HG03280 (cell line): ENCODE measurements around the gene RAB8B.

Experiments
- ATAC-seq: cut with Tn5 transposase; IDR thresholded peaks from one replicate; pipeline ENCODE4 v1.9.1; 2021; ENCODE audit warnings: mild to moderate bottlenecking, moderate library complexity; ENCODE audit not compliant: unreplicated experiment

The RAB8B gene

DNA sequence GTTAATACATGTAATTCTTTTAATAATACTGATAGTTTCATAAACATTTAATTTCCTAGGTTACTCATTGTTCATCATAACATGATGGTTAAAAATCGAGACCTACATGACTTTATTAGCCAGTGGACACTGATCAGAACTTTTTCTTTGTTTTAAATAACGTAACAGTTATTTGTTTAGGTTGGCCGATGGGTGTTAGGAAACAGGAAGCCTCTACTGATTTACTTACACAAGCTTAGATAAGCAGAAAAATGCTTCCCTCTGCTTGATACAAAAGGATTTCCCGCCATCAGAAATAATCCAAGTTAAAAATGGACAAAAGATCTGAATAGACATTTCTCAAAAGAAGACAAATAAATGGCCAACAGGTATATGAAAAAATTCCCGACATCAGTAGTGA is 71.4 kb downstream of the RAB8B start:
- ATAC-seq = no peak

DNA sequence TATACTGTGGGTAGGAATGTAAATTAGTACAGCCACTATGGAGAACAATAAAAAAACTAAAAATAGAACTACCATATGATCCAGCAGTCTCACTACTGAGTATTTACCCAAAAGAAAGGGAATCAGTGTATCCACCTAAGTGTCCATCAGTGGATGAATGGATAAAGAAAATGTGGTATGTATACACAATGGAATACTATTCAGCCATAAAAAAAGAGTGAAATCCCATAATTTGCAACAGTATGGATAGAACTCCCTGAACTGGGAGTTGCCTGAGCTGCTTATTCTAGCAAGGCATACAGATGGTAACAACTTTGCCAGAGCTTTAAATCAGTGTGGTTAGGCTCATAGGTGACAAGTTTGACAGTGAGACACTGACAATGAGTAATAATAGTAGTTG is 71.9 kb downstream of the RAB8B start:
- ATAC-seq = no peak

DNA sequence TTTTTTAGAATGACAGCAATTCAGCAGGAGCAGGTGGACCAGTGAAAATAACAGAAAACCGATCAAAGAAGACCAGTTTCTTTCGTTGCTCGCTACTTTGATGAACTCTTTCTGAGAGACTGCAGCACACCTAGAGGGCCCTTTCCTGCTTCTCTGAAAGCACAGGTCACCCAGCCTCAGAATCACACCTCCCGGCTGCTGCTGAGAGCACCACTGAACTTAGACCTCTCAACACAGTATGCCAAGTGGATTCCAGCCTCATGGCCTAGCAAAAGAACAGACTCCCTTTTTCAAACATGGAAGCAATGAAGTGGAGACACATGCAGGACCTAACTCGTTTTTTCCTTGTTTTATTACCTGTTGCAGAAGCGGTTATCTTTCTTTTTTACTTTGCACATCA is 74.1 kb downstream of the RAB8B start:
- ATAC-seq = no peak

DNA sequence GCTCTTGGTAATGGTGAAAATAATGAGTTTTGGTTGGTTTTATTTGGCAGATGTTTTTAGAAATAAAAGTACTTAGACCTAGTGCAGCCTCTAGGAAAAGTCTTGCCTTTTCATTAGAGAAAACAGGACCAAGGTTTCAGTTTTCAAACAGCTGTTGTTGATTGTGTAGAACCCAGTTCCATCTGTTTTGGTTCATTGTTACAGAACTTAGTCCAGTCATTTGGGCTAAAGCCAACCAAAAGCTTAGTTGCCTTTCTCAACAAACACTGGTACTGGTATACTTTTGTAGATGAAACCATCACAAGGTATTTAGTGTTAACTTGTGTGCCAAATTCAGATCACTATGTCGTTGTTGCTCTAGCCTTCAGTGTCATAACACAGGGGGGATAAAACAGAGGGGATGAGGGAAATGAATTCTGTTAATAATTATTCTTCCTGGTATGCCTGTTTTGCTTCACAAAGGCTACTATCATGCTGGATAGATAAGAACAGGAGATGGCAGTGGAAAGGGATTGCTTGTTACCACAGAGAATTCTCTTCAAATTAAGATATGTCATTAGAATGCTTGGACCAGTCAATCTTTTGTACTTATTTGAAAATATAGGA is 75.4 kb downstream of the RAB8B start:
- ATAC-seq = no peak

DNA sequence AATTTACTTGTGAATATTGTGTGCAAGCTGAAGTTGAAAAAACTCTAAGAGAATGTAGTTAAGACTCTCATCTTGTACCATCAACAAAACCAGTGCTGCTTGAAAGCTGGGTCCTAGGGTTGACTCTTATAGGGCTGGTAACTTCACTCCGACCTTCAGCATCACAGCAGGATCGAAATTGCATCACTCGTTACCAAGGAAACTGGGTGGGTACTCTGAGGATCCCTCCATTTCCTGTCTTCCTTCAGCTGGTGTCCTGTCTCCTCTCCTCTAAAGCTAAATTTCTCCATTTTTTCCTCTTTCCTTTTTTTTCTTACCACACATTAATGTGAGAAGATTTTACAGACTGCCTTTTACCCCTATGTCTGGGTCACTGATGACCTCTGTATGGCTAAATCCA is 85.0 kb downstream of the RAB8B start:
- no peak for ATAC-seq

DNA sequence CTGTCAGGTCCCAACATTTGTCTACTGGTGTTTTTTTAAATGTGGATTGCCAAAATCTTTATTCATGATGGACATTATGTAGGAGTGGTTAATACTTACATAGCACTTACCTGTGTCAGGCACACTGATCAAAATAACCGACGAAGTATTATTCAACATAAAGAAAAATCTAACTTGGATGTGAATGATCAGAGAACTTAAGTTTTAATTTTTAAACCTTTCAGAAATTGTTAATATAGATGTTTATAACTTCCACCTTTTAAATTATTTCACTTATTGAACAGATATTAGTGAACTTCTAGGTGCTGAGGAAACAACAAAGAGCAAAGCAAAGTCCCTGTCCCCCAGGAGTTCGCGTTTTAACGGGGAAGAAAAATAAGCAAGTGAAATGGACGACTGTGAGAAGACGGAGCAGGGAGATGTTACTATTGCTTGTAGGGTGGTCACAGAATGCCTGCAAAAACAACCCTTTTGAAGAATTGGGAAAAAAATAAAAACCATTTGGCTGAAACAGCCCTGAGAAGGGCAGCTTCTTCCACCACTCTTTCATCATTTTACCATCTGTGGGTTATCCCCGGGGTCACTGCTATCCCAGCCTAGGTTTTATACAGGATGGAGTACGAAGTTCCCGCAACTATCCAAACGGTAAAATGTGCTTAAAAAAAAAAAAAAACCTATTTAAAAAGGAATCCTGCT is 87.1 kb downstream of the RAB8B start:
- peak; percentile 14 for ATAC-seq

DNA sequence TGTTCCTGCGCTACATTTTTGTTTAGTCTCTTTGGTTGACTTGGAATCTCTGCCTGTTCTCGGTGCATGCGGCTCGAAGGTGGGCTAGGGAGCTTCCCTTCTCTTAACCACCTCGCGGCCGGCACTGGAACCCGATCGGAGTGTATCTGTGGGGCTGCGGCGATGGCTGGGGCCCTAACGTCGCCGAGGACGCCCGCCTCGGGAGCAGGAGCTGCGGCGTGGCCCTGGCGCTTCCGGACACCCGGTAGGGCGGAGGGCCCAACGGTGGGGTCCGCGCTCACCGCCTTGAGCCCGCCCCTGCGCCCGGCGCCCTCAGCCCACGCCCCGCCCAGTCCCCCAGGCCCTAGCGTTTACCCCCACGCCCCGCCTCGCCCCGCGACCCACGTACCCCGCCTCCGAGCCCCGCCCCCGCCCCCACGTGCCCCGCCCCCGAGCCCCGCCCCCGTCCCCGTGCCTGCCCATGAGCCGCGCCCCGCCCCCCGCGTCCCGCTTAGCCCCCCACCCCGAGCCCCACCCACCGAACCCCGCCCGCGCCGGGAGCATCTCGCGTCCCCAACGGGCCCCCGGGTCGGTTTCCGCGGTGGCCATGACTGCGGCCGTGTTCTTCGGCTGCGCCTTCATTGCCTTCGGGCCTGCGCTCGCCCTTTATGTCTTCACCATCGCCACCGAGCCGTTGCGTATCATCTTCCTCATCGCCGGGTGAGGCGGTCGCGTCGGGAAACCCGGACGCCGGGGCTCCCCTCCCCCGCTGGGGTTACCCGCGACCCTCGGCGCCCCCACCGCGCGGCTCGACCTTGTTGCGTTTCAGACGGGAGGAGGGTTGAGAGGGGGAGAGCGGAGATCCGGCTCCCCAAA is 87.9 kb downstream of the RAB8B start, which contains the start of gene APH1B:
Gene APH1B (plus strand): TSS at position 568 of the 855 bp plus-strand sequence. CDS start 19 bp downstream, at position 587.
- peak; percentile 83 for ATAC-seq

DNA sequence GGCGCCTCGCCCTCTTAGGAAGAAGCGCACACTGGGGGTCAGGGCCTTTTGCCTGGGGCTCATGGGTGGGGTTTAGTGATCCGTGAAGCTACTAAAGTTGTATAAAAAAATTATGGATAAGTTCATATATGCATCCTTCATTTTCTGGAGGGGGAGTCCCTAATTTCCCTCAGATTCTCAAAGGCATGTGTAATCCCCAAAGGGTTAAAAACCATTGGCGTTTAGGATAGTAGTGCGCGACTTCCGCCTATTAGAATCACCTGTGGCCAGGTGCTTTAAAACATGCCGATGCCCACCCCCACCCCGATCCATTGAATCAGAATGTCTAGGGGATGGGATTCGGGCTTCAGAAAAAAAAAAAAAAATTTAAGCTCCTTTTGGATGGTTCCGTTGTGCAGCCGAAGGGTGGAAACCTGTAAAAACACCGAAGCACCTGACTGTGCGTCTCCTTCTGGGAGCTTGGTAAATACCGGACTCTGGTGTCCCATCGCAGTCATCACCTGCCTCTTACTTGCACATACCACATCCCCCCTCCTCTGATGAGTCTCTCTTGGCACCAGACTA is 88.6 kb downstream of the RAB8B start:
- peak; percentile 22 for ATAC-seq

DNA sequence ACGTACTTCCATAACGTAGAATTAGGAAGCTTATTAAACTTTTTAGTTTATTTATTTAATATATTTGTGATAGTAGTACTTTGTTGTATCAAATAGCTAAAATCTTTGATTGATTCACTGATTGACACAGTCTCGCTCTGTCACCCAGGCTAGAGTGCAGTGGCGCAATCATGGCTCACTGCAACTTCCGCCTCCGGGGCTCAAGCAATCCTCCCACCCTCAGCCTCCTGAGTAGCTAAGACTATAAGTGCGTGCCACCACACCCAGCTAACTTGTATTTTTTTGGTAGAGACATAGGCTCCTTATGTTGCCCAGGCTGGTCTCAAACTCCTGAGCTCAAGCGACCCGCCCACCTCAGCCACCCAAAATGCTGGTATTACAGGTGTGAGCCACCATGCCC is 93.7 kb downstream of the RAB8B start:
- no peak for ATAC-seq

DNA sequence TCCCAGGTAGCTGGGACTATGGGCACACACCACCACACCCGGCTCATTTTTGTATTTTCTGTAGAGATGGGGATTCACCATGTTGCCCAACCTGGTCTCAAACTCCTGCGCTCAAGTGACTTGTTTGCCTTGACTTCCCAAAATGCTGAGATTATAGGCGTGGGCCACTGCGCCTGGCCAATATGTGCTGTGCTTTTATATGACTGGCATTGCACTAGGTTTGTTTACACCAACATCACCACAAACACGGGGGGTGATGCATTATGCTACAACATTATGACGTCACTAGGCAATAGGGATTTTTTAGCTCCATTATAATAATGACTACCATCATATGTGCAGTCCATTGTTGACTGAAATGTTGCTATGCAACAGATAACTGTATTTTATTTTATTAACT is 94.9 kb downstream of the RAB8B start:
- ATAC-seq = no peak

DNA sequence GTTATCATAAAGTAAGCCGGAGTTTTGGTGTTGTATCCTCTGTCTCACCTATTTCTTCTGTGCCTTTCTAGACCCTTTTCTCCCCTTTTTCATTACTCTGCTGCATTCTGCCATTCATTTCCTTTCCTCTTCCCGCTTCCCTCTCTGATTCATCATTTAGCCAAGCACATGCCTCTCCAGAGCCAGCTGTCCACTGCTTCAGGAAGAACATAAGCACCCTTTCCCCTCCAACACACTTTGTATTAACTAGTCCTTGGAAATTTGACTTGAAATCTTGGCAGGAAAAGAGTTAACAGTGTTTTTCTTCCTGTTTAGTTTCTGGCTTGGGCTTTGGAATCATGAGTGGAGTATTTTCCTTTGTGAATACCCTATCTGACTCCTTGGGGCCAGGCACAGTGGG is 97.7 kb downstream of the RAB8B start:
- ATAC-seq = no peak

DNA sequence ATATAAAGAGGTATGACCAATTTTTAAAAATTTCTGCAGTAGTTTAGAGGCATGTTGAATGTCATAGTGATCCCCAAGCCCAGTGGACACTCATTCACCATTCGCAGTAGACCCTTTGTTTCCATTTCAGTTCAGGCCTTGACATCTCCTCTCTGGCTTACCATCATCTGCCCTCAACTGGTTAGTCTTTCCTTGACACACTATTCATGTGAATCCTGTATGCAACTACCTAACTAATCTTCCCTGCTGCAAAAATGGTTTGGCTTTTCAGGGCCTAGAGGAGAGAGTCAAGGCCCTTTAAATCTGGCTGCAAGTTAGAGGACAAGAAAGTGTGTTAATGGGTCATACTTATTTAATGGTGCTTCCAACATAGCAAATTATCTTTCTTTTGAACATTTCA is 98.9 kb downstream of the RAB8B start:
- ATAC-seq = no peak

DNA sequence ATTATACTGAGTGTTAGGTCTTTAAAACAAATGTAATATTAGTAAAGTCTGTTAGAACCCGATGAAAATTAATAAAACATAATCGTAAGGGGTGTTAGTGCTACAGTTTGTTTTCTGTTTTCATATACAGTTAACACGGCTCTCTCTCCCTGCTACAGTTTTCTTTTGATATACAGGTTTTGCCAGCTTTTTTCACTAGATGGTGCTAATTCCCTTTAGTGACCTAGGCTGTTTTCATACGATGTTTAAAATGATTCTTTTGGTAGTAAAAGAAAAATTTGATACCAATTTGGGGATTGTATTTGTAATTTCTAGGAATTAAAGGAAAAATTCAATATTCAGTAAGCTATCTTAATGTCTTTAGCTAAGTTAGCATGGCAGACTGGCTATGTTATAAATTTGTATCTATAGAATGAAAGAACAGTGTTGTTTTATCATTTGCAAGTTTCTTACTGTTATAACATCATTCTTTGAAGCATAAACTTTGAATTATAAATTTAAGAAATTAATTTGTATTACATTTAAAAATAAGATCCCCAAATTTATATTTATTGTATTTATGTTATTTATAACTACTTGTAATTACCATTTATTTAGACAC is 99.5 kb downstream of the RAB8B start:
- no peak for ATAC-seq

DNA sequence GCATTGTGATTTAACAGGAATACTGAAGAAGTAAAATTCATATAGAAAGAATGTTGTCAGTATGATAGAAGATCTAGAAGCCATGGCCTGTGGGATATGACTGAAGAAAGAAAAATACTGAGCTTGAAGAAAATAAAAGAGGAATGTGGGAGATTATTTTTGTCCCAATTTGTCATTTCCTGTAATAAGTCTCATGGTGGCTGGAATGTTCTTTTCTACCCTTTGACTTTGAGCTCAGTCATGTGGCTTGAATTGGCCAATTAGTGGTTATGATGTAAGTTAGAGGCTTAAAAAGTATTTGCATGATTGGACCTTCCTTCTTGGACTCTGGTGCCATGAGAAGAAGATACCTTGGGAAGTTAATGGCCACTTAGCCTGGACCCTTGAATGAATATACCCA is 102.1 kb downstream of the RAB8B start:
- no peak for ATAC-seq

DNA sequence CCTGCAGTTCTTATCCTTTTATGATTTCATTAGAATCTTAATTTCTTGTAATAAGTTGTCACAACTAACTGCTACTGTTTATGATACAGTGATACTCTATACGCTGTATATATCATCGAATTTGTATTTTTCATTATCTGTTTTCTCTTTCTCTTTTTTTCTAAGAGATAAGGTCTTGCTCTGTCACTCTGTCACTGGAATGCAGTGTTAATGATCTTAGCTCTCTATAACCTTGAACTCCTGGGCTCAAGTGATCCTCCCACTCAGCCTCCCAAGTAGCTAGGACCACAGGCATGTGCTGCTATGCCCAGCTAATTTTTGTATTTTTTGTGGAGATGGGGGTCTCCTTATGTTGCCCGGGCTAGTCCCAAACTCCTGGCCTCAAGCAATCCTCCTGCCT is 102.8 kb downstream of the RAB8B start:
- ATAC-seq = no peak

DNA sequence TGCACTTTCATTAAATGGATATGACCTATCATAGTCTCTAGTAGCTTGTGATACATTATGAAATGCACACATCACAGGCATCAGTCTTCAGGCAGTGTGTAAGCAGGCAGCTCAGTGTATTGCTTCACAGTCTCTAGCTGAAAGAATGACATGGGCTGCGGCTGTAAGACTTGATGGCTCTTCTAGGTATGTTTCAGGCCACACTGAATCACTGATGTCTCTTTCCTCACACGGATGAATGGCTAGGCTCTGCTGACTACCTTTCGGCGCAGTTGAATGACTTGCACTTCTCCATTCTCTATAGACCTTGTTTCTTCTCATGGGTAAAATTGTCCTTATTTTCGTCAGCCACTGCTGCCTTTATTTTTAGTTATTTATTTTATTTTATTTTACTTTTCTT is 103.4 kb downstream of the RAB8B start:
- no peak for ATAC-seq

DNA sequence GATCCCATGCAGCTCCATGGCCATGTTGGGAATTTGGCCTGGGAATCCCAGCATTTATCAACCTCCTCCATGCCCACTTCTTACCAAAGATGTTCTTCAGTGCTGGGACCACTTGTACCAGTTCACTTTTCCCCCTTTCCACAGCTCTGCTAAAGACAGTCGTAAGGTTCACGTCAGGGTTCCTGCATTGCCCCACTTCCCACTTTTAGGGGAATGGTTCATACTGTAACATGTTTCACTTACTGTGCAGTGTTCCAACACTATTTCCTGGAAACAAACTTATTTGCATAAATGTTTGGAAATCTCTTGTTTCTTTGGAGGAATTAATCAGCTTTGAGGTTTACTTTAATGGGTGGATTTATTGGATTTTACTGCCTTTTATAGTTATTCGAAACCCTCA is 105.0 kb downstream of the RAB8B start:
- ATAC-seq = no peak

DNA sequence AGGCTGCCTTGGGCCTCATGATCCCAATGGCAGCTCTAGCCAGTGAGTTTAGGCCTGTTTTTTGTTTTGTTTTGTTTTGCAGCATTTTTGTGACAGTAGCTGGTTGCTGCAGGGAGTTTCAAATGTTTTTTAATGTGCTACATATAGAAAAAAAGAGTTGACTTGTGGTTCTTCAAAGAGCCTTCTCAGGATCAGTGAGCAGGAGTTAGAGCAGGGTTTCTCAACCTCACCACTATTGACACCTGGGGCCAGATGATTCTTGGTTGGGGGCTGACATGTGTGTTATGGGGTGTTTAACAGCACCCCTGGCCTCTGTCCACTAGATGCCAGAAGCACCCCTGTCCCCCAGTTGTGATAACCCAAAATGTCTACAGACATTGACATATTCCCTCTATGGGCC is 105.9 kb downstream of the RAB8B start:
- ATAC-seq = no peak

DNA sequence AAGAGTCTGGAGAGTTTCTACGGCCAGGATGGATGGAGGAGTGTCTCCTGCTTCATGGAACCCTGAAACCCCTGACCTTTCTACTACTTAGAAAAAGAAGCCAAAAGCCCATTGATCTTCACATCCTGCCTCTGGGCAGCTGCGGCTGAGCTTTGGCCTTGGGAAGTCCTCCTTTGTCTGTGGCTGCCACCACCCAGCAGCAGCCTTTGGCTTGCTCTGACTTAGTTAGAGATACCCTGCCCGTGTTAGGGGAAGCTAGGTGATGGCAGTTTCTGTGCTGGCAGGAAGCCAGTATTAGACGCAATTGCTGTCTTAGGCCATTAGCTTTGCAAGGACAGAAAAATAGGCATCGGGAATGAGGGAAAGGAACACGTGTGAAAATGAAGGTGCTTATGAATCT is 106.8 kb downstream of the RAB8B start:
- no peak for ATAC-seq

DNA sequence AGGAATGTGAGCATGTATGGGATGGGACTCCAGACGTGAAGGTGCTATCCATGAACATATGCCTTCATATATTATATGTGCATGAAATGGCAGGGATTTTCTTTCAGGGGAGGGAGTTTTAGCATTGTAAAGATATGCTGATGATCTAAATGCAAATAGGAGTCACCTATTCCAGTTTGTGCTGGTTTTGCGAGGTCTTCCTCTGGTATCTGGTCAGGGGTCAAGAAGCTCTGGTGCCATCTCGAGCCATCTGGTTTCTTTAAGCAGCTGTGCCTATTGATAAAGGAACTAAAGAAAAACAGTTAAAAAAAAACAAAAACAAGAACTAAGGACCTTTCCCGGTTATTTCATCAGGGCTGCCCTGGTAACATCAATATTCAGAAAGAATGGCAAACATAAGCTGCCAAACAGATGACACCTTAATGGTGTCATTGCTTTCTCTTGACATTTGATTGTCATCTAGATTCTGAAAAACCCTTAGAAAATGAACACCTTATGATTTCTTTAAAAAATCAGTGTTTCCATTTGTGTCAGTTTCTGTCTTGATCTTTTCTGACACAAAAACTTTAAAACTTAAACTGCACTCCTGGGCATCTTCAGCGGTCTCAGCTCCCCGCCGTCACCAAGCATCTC is 110.7 kb downstream of the RAB8B start:
- no peak for ATAC-seq

DNA sequence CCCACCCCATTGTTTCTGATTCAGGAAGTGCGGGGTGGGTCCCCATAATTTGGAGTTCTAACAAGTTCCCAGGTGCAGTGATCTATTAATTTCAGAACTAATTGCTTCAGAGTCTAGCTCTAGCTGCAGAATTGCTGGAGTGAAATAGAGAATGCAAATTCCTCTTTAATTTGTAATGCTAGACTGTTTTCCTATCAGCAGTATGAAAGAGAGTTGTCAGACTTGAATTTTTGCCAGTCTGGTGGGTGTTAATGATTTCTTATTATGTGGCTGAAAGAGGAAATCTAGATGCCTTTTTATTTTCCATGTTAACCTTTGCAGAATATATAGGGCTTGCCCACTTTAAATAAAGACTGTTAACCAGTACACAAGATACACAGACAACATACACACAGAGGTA is 111.7 kb downstream of the RAB8B start:
- no peak for ATAC-seq
